ENCODE measurements around the gene IGSF8. TPM values are rescaled to one million over a fixed set of nuclear protein-coding genes. Genes with fewer than 3 reads are reported as not detected.
A peak's percentile ranks its signal among the peaks of the same experiment; 100 is the strongest.

IGSF8 gene
- total RNA-seq, 1 experiment from 2014 or later = 35.6 TPM

DNA sequence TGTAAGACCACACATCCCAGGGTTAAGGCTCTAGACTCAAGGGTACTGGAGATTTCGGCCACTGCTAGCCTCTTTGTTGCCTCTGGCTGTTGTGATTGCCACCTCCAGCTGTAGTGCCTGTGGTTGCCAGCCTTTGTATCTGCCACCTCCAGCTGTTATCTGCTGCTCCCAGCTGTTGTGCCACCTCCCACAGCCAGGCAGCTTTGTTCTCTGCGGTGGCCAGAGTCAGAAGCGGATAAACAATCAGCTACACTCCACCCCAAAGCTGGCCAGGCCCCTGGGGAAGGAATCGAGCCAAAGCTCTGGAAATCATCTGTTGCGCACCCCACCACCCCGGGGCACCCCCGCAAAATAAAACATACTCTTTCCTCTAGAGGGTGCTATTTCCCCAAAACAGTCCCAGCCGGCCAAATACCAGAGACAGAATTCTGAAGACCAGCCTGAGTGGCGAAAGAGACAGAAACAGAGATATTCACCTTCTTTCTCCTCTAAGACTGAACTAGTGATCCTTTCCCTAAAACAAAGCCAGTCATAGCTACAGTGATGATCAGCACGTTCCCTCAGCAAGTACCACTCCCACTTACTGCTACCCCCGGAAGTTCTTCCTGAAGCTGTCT lies 51.8 kb downstream of the IGSF8 start:
- H3K4me2 ChIP-seq (ENCODE audit: low read length) = peak overlapping the region; percentile 46

DNA sequence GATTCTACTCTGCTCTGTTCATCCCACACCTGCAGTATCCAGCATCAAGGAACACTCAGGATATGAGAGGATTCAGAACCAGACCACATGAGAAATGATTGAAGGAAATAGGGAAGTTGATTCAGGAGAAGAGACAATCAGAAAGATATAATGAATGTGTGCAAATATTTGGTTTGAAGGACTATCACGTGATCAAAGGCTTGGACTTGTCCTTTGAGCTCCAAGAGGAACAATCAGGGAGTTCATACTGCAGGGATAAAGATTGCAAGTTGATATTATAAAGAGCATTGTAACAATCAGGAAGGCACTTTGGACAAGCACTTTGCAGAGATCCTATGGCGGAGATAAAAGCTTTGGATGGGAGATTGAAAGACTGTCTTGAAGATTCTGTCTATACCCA lies 52.8 kb downstream of the IGSF8 start:
- POLR2A ChIA-PET = no interaction called here
- Histone ChIP-seq H3K9ac (ENCODE audit: low read length) (no peak overlapping the region), H3K4me3 (replicated peaks in 1 of 2; ENCODE audit: low read depth in 1 of 2, low read length in 2 of 2) (no peak overlapping the region), H3K4me1 (ENCODE audit: control insufficient read depth in 1 of 2, insufficient read depth in 2 of 2, low read length in 2 of 2) (peaks cover 4 to 6% of the 10 kb centered on the region in 2 experiments; a peak in 3 of 4 replicates), H3K36me3 (ENCODE audit: control insufficient read depth in 1 of 2, insufficient read depth in 2 of 2, low read length in 2 of 2) (no peaks in the 10 kb centered on the region), H3K79me2 (ENCODE audit: insufficient read depth, low read length) (no peaks in the 10 kb centered on the region), H4K20me1 (ENCODE audit: insufficient read depth) (no peaks in the 10 kb centered on the region), H3K9me2 (ENCODE audit: insufficient read depth) (no peaks in the 10 kb centered on the region), H2AFZ (ENCODE audit: low read depth, low read length, poor library complexity, severe bottlenecking) (no peak overlapping the region), H3K9me3 (ENCODE audit: control insufficient read depth in 1 of 2, insufficient read depth in 1 of 2, low read depth in 1 of 2, low read length in 2 of 2) (no peaks in the 10 kb centered on the region), H3K27ac (ENCODE audit: low read depth, low read length) (no peak overlapping the region), H3K27me3 (ENCODE audit: insufficient read depth, low read length) (peaks cover 13% of the 10 kb centered on the region), H3K4me2 (ENCODE audit: low read length) (no peak overlapping the region)
- CTCF ChIA-PET = interaction anchor here (0.6 to 2.9 kb wide), 18 partner anchors 9 to 1920 kb away, joined by 3 to 33 read pairs (median 6); partner anchors contain the start of genes IGSF8 and PIGM
- no peak for DNase-seq (ENCODE audit: low read depth, low spot score)
- intact Hi-C loops (cut with micrococcal nuclease) = loop anchor here (1.0 kb wide), 1 partner anchor 33 kb away; no protein-coding TSS in a partner anchor
- no peak for TF ChIP-seq CEBPB (IDR thresholded peaks at IDR 0.05; ENCODE audit: low read depth)
- no peak for TF ChIP-seq YY1 (IDR thresholded peaks at IDR 0.05; ENCODE audit: extremely low read depth, insufficient replicate concordance, low read depth, low read length)
- TF ChIP-seq SP1 (IDR thresholded peaks at IDR 0.05; ENCODE audit: low read depth) = no peak
- TF ChIP-seq, protein P1, sequence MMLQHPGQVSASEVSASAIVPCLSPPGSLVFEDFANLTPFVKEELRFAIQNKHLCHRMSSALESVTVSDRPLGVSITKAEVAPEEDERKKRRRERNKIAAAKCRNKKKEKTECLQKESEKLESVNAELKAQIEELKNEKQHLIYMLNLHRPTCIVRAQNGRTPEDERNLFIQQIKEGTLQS (IDR thresholded peaks at IDR 0.05) = no peak
- TF ChIP-seq TCF7L2 (IDR thresholded peaks at IDR 0.05; ENCODE audit: borderline replicate concordance, extremely low read depth, insufficient read depth, insufficient read length) = no peak
- TF ChIP-seq EZH2 (IDR thresholded peaks at IDR 0.05) = no peak
- no peak for TF ChIP-seq EZH2phosphoT487 (IDR thresholded peaks at IDR 0.05; ENCODE audit: borderline replicate concordance)
- ATAC-seq = no peak
- BruUV-seq (replicated peaks) = no TSS peak
- RAD21 ChIA-PET (ENCODE audit: low non-redundant PET in 1 of 2, low total read pairs in 2 of 2, uncharacterized antibody in 2 of 2, unreplicated experiment in 2 of 2) = interaction anchor here (1.2 to 1.8 kb wide), 2 partner anchors 35 to 55 kb away, joined by 3 to 5 read pairs; partner anchors contain the start of gene KCNJ9 (in 1 of the 2)

More for the DNA sequence above, 51.8 kb downstream of the IGSF8 start:
- ATAC-seq = peak; percentile 90
- BruUV-seq (replicated peaks) = no TSS peak
- H3K27me3 ChIP-seq (ENCODE audit: insufficient read depth, low read length) = peaks cover 13% of the 10 kb centered on the region
- no peaks in the 10 kb centered on the region for H3K36me3 ChIP-seq (ENCODE audit: control insufficient read depth in 1 of 2, insufficient read depth in 2 of 2, low read length in 2 of 2)
- H3K9ac ChIP-seq (ENCODE audit: low read length) = no peak overlapping the region
- intact Hi-C loops (cut with micrococcal nuclease) = loop anchor here (1.0 kb wide), 1 partner anchor 32 kb away; no protein-coding TSS in a partner anchor
- ChIA-PET POLR2A (no interaction called here), CTCF (interaction anchor here (0.6 to 2.9 kb wide), 19 partner anchors 10 to 1921 kb away, joined by 3 to 33 read pairs (median 5); partner anchors contain the start of genes IGSF8, KCNJ9 and PIGM), RAD21 (ENCODE audit: low non-redundant PET in 1 of 2, low total read pairs in 2 of 2, uncharacterized antibody in 2 of 2, unreplicated experiment in 2 of 2) (interaction anchor here (0.5 to 1.8 kb wide), 5 partner anchors 27 to 329 kb away, joined by 3 to 5 read pairs (median 3); partner anchors contain the start of gene KCNJ9 (in 1 of the 2))
- H3K79me2 ChIP-seq (ENCODE audit: insufficient read depth, low read length) = no peaks in the 10 kb centered on the region
- H3K9me2 ChIP-seq (ENCODE audit: insufficient read depth) = no peaks in the 10 kb centered on the region
- no peaks in the 10 kb centered on the region for H4K20me1 ChIP-seq (ENCODE audit: insufficient read depth)
- no peak overlapping the region for H3K4me3 ChIP-seq (replicated peaks in 1 of 2; ENCODE audit: low read depth in 1 of 2, low read length in 2 of 2)
- no peaks in the 10 kb centered on the region for H3K9me3 ChIP-seq (ENCODE audit: control insufficient read depth in 1 of 2, insufficient read depth in 1 of 2, low read depth in 1 of 2, low read length in 2 of 2)
- no peak for DNase-seq (ENCODE audit: low read depth, low spot score)
- TF ChIP-seq RAD21 (IDR thresholded peaks at IDR 0.05; ENCODE audit: low read depth) (peak; percentile 76), EGR1 (IDR thresholded peaks at IDR 0.05; ENCODE audit: low read depth) (peak; percentile 65), SRF (IDR thresholded peaks at IDR 0.05; ENCODE audit: low read depth) (no peak)
- TF ChIP-seq, protein P2, sequence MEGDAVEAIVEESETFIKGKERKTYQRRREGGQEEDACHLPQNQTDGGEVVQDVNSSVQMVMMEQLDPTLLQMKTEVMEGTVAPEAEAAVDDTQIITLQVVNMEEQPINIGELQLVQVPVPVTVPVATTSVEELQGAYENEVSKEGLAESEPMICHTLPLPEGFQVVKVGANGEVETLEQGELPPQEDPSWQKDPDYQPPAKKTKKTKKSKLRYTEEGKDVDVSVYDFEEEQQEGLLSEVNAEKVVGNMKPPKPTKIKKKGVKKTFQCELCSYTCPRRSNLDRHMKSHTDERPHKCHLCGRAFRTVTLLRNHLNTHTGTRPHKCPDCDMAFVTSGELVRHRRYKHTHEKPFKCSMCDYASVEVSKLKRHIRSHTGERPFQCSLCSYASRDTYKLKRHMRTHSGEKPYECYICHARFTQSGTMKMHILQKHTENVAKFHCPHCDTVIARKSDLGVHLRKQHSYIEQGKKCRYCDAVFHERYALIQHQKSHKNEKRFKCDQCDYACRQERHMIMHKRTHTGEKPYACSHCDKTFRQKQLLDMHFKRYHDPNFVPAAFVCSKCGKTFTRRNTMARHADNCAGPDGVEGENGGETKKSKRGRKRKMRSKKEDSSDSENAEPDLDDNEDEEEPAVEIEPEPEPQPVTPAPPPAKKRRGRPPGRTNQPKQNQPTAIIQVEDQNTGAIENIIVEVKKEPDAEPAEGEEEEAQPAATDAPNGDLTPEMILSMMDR (IDR thresholded peaks at IDR 0.05 in 2 of 3, conservative IDR thresholded peaks at IDR 0.05 in 1 of 3; ENCODE audit: borderline replicate concordance in 1 of 3, insufficient read depth in 1 of 3, low read depth in 2 of 3, low read length in 2 of 3) = peak; percentile 66 to 88 (median 81)
- peaks cover 4 to 6% of the 10 kb centered on the region in 2 experiments; a peak in 3 of 4 replicates for H3K4me1 ChIP-seq (ENCODE audit: control insufficient read depth in 1 of 2, insufficient read depth in 2 of 2, low read length in 2 of 2)
- no peak overlapping the region for H3K27ac ChIP-seq (ENCODE audit: low read depth, low read length)
- H2AFZ ChIP-seq (ENCODE audit: low read depth, low read length, poor library complexity, severe bottlenecking) = peak overlapping the region; percentile 71
